GM10266 (cell line): ENCODE results near the gene OAF.

Source experiments
- DNase-seq: peaks from one replicate; pipeline ENCODE4 v3.0.0; 2012; ENCODE audit errors: extremely low spot score
- TF ChIP-seq, protein P1 (sequence below): IDR thresholded peaks from 2 replicates; pipeline ENCODE4 v1.5.1; 2012; ENCODE audit warnings: mild to moderate bottlenecking, low read depth; ENCODE audit not compliant: control insufficient read depth, insufficient read depth; ENCODE audit errors: missing control alignments

The OAF gene

DNA sequence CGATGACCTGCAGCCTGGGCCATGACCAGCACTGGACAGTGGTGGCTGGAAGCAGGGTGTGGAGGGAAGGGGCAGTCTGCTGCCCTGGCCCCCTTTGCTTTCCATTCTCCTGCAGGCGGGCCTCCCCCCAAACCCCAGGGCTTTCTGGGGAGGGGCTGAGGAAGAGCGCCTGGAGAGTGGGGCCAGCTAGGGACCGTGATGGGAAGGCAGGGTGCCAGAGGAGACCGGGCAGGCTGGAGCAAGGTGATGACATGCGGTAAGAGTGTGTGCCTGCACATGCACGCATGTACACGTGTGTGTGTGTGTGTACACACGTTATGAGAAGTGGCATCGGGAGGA, 7.8 kb downstream of the OAF start:
- no peak for DNase-seq
- TF ChIP-seq, protein P1, sequence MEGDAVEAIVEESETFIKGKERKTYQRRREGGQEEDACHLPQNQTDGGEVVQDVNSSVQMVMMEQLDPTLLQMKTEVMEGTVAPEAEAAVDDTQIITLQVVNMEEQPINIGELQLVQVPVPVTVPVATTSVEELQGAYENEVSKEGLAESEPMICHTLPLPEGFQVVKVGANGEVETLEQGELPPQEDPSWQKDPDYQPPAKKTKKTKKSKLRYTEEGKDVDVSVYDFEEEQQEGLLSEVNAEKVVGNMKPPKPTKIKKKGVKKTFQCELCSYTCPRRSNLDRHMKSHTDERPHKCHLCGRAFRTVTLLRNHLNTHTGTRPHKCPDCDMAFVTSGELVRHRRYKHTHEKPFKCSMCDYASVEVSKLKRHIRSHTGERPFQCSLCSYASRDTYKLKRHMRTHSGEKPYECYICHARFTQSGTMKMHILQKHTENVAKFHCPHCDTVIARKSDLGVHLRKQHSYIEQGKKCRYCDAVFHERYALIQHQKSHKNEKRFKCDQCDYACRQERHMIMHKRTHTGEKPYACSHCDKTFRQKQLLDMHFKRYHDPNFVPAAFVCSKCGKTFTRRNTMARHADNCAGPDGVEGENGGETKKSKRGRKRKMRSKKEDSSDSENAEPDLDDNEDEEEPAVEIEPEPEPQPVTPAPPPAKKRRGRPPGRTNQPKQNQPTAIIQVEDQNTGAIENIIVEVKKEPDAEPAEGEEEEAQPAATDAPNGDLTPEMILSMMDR: no peak

DNA sequence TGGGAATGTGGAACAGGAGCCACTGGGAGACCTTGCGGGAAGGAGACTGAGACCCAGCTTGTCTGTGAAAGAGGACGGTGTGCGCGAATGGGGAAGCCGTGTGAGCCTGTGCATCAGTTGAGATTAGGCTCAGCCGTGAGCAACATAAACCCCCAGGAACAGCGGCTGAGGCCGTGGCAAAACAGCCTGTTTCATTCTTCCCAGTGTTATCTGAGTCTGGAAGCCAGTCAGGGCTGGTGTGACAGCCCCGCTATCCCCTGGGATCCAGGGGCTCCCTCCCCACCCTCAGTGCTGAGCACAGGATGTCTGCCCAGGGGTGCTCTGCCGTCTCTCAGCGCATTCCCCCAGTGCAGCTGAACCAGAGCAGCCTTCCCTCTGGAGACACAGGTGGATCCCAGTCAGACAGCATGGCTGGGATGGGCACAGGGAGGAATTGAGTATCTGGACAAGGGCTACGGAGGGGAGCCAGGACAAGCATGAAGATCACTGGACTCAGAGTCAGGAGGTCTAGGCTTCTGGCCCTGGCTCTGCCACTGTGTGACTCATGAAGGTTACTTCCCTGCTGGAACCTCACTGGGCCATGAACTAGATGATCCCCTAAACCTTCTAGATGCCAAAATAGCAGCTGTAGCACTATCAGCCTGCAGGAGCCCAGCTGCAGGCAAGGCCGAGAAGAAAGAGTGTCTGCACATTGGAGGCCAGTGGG, 8.6 kb downstream of the OAF start:
- DNase-seq: no peak
- TF ChIP-seq, protein P1: no peak

DNA sequence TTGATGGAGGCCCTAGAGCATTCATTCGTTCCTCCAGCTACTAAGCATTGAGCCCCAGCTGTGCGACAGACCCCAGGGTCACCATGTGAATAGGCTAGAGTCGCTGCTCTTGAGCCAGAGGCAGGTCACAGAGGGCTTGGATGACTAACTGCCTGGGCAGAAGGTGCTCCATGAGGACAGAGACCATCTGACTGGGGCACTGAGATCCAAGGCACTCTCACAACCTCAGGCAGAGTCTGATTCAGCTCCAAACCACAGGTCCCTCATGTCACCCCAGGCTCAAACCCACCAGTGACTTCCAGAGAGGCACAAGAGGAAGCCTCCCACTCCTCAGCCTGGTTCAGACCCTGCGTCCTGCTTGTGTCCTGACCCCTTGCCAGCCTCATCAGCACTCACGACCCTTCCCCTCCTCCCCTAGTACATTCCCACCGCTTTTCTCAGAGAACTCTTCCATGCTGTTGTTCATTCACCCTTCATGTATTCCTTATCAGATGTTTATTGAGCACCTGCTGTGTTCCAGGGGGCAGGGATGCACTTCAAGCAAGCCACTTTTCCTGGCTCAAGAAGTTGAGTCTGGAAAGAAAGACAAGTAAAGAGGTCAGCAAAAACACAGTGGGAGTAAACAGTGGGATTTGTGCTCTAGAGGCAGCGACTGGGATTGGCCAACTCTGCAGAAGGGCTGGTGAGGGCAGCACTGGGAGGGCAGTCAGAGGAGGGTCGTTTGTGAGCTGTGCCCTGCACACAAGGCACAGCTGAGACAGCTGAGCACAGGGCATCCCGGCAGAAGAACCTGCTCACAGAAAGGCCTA, 9.3 kb downstream of the OAF start:
- DNase-seq: no peak
- TF ChIP-seq, protein P1: no peak

DNA sequence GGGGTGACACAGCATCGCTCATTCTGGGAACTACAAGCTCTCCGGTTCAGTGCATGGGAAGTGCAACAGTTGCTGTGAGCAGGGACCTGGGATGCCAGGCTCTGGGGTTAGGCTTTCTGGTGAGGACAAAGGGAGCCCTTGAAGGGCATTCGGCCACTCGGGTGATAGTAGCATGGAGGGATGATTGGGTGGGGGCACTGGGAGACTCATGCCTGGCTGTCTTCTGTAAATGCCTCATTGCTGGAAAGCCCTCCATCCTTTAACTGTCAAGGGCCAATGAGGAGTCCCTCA, 9.9 kb downstream of the OAF start:
- TF ChIP-seq, protein P1: no peak

DNA sequence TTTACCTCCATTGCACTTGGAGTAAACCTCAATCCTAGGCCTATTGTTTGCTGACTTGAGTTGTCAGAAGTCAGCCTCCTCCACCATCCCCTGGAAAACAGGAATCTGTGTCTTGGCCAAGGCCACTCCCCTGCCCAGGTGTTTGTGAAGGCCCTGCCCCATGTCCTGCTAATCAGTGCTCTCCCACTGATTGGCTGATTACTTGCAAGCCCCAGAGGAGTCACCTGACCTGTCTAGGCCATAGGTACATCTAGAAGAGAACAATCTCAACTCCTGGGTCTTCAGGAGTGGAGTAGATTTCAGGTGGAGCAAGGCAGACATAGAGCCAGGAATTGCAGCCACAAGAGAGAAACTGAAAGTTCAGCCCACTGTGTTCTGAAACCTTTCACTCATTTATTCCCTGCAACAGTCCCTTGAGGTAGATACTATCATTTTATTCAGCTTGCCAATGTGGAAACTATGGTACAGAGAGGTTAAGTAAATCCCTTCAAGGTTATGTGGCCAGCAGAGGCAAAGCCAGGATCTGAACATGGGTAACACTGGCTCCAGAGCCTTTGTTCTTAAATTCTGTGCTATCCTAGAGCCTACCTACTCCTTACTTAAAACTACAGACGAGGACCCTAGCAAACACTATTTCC, 10.4 kb downstream of the OAF start:
- DNase-seq: no peak
- TF ChIP-seq, protein P1: no peak

More for the DNA sequence above, 9.9 kb downstream of the OAF start:
- no peak for DNase-seq

DNA sequence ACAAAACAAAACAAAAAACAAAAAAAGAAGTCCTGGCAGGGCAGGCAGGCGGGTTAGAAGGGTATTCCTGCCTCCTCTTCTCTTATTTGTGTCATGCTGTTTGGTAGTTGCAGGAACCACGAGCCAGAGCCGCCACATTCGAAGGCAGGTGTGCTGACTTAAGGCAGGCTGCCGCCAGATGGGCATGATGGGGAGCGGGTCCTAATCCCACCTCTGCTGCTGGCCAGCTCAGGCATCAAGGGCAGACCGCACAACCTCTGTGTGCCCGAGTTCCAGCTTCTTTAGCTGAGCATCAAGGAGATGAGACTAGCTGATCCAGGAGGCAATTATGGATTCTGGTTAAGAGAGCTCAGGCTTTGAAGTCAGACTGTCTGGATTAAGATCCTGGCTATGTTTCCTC, 12.1 kb downstream of the OAF start:
- TF ChIP-seq, protein P1: no peak
- DNase-seq: no peak

DNA sequence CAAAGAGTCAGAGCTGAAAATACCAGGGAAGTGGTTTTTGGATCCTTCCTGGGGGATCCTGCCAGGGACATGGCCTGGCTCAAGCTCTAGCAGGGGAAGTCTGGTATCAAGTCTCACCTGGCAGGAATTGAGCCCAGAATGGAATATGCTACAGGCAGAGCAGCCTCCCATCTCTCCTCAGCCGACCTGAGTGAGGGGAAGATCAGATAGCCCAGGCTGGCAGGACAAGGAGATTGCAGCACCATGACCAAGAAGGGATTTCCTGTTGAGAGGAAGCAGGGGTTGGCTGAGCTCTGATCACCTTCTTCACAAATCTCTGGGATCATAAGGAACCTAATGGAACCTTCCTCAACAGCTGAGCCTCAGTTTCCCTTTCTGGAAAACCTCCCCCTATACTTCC, 13.0 kb downstream of the OAF start:
- TF ChIP-seq, protein P1: no peak
- no peak for DNase-seq
